Esophagus squamous epithelium (tissue), 4 donors: ENCODE measurements around the gene CRYL1.

ENCODE experiments used
- CTCF ChIP-seq, 6 experiments: fragments of 450-650 bp in 4 of 6; fragments of 200-600 bp in 2 of 6; sonication (generic) in 2 of 6; IDR thresholded peaks; one replicate each; pipeline ENCODE4 v1.5.1; 2016 to 2019; ENCODE audit warnings: antibody characterized with exemption in 6 of 6, mild to moderate bottlenecking in 4 of 6, moderate library complexity in 4 of 6
- POLR2A ChIP-seq, 4 donors: fragments of 450-650 bp; IDR thresholded peaks; one replicate each; pipeline ENCODE4 v1.6.1; 2017; ENCODE audit warnings: antibody characterized with exemption in 4 of 4, mild to moderate bottlenecking in 4 of 4, moderate library complexity in 3 of 4

DNA sequence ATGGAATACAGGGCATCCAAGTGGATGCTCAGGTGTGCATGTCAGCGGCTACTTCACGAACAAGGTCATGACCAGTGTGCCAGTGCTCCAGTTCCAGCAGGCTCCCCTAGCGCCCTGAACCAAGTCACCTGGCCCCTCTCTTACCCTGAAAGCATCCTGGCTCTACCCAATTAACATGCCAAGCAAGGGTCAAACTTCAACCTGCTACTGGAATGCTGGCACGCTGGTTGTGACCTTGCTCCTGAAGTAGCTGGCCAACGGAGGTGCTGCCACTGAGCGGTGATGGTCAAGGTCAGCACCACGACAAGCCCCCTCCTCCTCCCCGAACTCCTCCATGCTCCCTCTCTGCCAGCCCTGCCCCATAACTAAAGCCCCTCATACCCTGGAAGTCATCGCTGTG lies 96.0 kb downstream of the CRYL1 start:
- TF ChIP-seq CTCF (IDR thresholded peaks at IDR 0.05), result no peak
- no peak for TF ChIP-seq POLR2A (IDR thresholded peaks at IDR 0.05)
